Measurements from ENCODE around the gene ALK. TPM values are rescaled to one million over a fixed set of nuclear protein-coding genes. Genes with fewer than 3 reads are reported as not detected.

ALK gene
- total and polyA plus RNA-seq, 2 experiments from 2014 or later, result 0.35 TPM; not detected in 1

DNA sequence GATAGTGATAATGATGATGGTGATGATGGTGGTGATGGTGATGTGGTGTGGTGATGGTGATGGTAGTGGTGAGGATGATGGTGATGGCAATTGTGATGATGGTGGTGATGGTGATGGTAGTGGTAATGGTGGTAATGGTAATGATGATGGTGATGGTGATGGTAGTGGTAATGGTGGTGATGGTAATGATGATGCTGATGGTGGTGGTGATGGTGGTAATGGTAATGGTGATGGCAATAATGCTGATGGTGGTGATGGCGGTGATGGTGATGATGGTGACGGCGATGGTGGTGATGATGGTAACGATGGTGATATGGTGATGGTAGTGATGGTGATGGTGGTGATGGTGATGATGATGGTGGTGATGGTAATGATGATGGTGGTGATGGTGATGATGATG is 45.0 kb downstream of the ALK start:
- peaks cover 13% of the 10 kb centered on the region; the same call in 1 of the 2 replicates for H3K9me2 ChIP-seq (ENCODE audit: insufficient read depth)
- no peak overlapping the region for H3K27ac ChIP-seq (ENCODE audit: low read depth)
- TF ChIP-seq ZNF331 (CRISPR knock-in tag; IDR thresholded peaks at IDR 0.05; ENCODE audit: low read depth), result no peak
- TF ChIP-seq, protein P1, sequence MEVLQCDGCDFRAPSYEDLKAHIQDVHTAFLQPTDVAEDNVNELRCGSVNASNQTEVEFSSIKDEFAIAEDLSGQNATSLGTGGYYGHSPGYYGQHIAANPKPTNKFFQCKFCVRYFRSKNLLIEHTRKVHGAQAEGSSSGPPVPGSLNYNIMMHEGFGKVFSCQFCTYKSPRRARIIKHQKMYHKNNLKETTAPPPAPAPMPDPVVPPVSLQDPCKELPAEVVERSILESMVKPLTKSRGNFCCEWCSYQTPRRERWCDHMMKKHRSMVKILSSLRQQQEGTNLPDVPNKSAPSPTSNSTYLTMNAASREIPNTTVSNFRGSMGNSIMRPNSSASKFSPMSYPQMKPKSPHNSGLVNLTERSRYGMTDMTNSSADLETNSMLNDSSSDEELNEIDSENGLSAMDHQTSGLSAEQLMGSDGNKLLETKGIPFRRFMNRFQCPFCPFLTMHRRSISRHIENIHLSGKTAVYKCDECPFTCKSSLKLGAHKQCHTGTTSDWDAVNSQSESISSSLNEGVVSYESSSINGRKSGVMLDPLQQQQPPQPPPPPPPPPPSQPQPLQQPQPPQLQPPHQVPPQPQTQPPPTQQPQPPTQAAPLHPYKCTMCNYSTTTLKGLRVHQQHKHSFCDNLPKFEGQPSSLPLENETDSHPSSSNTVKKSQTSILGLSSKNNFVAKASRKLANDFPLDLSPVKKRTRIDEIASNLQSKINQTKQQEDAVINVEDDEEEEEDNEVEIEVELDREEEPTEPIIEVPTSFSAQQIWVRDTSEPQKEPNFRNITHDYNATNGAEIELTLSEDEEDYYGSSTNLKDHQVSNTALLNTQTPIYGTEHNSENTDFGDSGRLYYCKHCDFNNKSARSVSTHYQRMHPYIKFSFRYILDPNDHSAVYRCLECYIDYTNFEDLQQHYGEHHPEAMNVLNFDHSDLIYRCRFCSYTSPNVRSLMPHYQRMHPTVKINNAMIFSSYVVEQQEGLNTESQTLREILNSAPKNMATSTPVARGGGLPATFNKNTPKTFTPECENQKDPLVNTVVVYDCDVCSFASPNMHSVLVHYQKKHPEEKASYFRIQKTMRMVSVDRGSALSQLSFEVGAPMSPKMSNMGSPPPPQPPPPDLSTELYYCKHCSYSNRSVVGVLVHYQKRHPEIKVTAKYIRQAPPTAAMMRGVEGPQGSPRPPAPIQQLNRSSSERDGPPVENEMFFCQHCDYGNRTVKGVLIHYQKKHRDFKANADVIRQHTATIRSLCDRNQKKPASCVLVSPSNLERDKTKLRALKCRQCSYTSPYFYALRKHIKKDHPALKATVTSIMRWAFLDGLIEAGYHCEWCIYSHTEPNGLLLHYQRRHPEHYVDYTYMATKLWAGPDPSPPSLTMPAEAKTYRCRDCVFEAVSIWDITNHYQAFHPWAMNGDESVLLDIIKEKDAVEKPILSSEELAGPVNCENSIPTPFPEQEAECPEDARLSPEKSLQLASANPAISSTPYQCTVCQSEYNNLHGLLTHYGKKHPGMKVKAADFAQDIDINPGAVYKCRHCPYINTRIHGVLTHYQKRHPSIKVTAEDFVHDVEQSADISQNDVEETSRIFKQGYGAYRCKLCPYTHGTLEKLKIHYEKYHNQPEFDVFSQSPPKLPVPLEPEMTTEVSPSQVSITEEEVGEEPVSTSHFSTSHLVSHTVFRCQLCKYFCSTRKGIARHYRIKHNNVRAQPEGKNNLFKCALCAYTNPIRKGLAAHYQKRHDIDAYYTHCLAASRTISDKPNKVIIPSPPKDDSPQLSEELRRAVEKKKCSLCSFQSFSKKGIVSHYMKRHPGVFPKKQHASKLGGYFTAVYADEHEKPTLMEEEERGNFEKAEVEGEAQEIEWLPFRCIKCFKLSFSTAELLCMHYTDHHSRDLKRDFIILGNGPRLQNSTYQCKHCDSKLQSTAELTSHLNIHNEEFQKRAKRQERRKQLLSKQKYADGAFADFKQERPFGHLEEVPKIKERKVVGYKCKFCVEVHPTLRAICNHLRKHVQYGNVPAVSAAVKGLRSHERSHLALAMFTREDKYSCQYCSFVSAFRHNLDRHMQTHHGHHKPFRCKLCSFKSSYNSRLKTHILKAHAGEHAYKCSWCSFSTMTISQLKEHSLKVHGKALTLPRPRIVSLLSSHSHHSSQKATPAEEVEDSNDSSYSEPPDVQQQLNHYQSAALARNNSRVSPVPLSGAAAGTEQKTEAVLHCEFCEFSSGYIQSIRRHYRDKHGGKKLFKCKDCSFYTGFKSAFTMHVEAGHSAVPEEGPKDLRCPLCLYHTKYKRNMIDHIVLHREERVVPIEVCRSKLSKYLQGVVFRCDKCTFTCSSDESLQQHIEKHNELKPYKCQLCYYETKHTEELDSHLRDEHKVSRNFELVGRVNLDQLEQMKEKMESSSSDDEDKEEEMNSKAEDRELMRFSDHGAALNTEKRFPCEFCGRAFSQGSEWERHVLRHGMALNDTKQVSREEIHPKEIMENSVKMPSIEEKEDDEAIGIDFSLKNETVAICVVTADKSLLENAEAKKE (CRISPR knock-in tag; IDR thresholded peaks at IDR 0.05), result no peak
- TF ChIP-seq CREB1 (CRISPR knock-in tag; IDR thresholded peaks at IDR 0.05; ENCODE audit: low read depth), result no peak
- no peak for TF ChIP-seq STAT1 (IDR thresholded peaks at IDR 0.05; ENCODE audit: unreplicated experiment)
- no peak for TF ChIP-seq EZH2phosphoT487 (IDR thresholded peaks at IDR 0.05; ENCODE audit: unreplicated experiment)
- no peak for TF ChIP-seq EZH2 (IDR thresholded peaks at IDR 0.05; ENCODE audit: low read depth, unreplicated experiment)
- TF ChIP-seq, protein P2, sequence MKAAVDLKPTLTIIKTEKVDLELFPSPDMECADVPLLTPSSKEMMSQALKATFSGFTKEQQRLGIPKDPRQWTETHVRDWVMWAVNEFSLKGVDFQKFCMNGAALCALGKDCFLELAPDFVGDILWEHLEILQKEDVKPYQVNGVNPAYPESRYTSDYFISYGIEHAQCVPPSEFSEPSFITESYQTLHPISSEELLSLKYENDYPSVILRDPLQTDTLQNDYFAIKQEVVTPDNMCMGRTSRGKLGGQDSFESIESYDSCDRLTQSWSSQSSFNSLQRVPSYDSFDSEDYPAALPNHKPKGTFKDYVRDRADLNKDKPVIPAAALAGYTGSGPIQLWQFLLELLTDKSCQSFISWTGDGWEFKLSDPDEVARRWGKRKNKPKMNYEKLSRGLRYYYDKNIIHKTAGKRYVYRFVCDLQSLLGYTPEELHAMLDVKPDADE (IDR thresholded peaks at IDR 0.05), result no peak
- TF ChIP-seq CTCF (conservative IDR thresholded peaks at IDR 0.05; ENCODE audit: low read depth in 2 of 2), result no peak
- no peak for TF ChIP-seq ZNF114 (CRISPR knock-in tag; IDR thresholded peaks at IDR 0.05)
- TF ChIP-seq POLR2AphosphoS5 (IDR thresholded peaks at IDR 0.05; ENCODE audit: low read depth), result no peak
- no peak for TF ChIP-seq REST (IDR thresholded peaks at IDR 0.05; ENCODE audit: unreplicated experiment)
- TF ChIP-seq JUNB (IDR thresholded peaks at IDR 0.05; ENCODE audit: unreplicated experiment), result no peak
- TF ChIP-seq NANOG (IDR thresholded peaks at IDR 0.05; ENCODE audit: borderline replicate concordance), result no peak
- H3F3A ChIP-seq (replicated peaks; ENCODE audit: low read depth), result no peaks in the 10 kb centered on the region
- no peak overlapping the region for H3K27ac Mint-ChIP-seq
- no peaks in the 10 kb centered on the region for H3K27me3 Mint-ChIP-seq (ENCODE audit: insufficient read depth, low read depth, poor library complexity)
- H3K4me3 ChIP-seq, result no peak overlapping the region
- no peaks in the 10 kb centered on the region for H3K36me3 Mint-ChIP-seq (ENCODE audit: low read depth)
- no peak overlapping the region for H2AFZ ChIP-seq
- H3K4me1 ChIP-seq (ENCODE audit: insufficient read depth), result no peaks in the 10 kb centered on the region
- H3K79me2 ChIP-seq (replicated peaks; ENCODE audit: insufficient read depth), result no peaks in the 10 kb centered on the region
- H3K4me1 Mint-ChIP-seq, result no peaks in the 10 kb centered on the region
- H3K4me2 ChIP-seq, result no peak overlapping the region
- DNase-seq (ENCODE audit: low spot score) (no peak), ATAC-seq (no peak)
- H3K9me3 Mint-ChIP-seq, result no peaks in the 10 kb centered on the region; the same call in 2 of the 3 replicates
- no peaks in the 10 kb centered on the region for H3K36me3 ChIP-seq (ENCODE audit: insufficient read depth)
- no peak overlapping the region for H3K4me3 Mint-ChIP-seq
- H4K20me1 ChIP-seq (replicated peaks; ENCODE audit: insufficient read depth), result no peaks in the 10 kb centered on the region
- H3K27me3 ChIP-seq (ENCODE audit: insufficient read depth), result no peaks in the 10 kb centered on the region
